NCI-H1105 (cell line): ENCODE measurements around the gene TDO2.

Experiments used
- DNase-seq: peaks from one replicate; lab custom pipeline; 2025; lab: John Stamatoyannopoulos, UW

Gene TDO2

GRCh38 chr4:155954118-155954685 is 50.7 kb downstream of the TDO2 start:
- DNase-seq, result no peak

GRCh38 chr4:155954939-155955338 is 51.4 kb downstream of the TDO2 start:
- no peak for DNase-seq

- DNase-seq, result no peak
These were observed 53.0 kb downstream of the TDO2 start for GRCh38 chr4:155956461-155956860.

- DNase-seq, result no peak
These were observed 55.9 kb downstream of the TDO2 start for GRCh38 chr4:155959417-155959816.

GRCh38 chr4:155960522-155960921 is 57.0 kb downstream of the TDO2 start:
- DNase-seq, result no peak

- DNase-seq, result no peak
These were observed 58.1 kb downstream of the TDO2 start for GRCh38 chr4:155961575-155961974.

- no peak for DNase-seq
These were observed 59.3 kb downstream of the TDO2 start for GRCh38 chr4:155962767-155963166.

- no peak for DNase-seq
These were observed 60.8 kb downstream of the TDO2 start for GRCh38 chr4:155964016-155964891.

GRCh38 chr4:155966171-155966570 is 62.7 kb downstream of the TDO2 start:
- DNase-seq, result no peak

GRCh38 chr4:155966731-155967395 is 63.4 kb downstream of the TDO2 start:
- DNase-seq, result no peak
